ENCODE results near the gene SPATA13. TPM values are rescaled to one million over a fixed set of nuclear protein-coding genes. Genes with fewer than 3 reads are reported as not detected.
"Not testable (repeated sequence)": the region's sequence is repeated elsewhere in the genome, so short reads cannot be mapped to it uniquely, and the experiment has no call there.

The SPATA13 gene
- total and polyA plus RNA-seq, 10 donors: 12.0 to 185 (median 125) TPM

DNA sequence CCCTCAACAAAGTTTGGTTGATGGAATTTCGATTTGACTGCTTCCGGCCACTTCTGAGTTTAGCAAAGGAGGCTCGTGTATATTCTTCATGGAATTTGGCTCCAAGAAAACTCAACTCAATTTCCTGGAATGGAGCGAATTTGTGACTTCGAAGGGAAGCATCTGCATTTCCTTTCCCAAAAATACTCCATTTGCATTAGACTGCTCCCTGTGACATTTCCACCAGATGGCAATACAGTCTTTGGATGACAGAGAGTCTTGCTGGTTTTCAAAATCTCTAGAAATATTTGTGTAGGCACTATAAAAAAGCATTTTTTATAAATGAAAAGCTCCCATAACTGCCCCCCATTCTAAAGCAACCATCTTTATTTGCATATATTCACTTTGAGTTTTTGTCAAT is 152.9 kb downstream of the SPATA13 start:
- 29 to 41% (median 37%) methylated on average over 5 of the region's 5 CpGs for WGBS, 5 donors
- DNase-seq: no peak
- H3K27me3 ChIP-seq (replicated peaks in 1 of 7): no peaks in the 10 kb centered on the region
- intact Hi-C loops (cut with DNase I; ENCODE audit: low total_unique reads): no loop called here
- peak overlapping the region in 1 of 8 donors; percentile 1 for H3K27ac ChIP-seq
- H3K4me1 ChIP-seq: peaks cover 0 to 9% (median 0%) of the 10 kb centered on the region in 6 donors
- TF ChIP-seq POLR2AphosphoS5 (IDR thresholded peaks at IDR 0.05) (no peak), POLR2A (IDR thresholded peaks at IDR 0.05) (no peak)
- TF ChIP-seq, protein P1, sequence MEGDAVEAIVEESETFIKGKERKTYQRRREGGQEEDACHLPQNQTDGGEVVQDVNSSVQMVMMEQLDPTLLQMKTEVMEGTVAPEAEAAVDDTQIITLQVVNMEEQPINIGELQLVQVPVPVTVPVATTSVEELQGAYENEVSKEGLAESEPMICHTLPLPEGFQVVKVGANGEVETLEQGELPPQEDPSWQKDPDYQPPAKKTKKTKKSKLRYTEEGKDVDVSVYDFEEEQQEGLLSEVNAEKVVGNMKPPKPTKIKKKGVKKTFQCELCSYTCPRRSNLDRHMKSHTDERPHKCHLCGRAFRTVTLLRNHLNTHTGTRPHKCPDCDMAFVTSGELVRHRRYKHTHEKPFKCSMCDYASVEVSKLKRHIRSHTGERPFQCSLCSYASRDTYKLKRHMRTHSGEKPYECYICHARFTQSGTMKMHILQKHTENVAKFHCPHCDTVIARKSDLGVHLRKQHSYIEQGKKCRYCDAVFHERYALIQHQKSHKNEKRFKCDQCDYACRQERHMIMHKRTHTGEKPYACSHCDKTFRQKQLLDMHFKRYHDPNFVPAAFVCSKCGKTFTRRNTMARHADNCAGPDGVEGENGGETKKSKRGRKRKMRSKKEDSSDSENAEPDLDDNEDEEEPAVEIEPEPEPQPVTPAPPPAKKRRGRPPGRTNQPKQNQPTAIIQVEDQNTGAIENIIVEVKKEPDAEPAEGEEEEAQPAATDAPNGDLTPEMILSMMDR (IDR thresholded peaks at IDR 0.05 in 8 of 11, conservative IDR thresholded peaks at IDR 0.05 in 3 of 11): peak in 6 of 11 experiments; percentile 29 to 41 (median 33)
- H3K36me3 ChIP-seq: no peaks in the 10 kb centered on the region
- H3K4me3 ChIP-seq: no peak overlapping the region
- H3K9me3 ChIP-seq: no peaks in the 10 kb centered on the region

GRCh38 chr13:24317835-24318234 is 157.3 kb downstream of the SPATA13 start:
- DNase-seq; H3K27me3 ChIP-seq (replicated peaks in 1 of 7); H3K36me3 ChIP-seq; H3K4me1 ChIP-seq; H3K9me3 ChIP-seq; H3K4me3 ChIP-seq; intact Hi-C loops (cut with DNase I; ENCODE audit: low total_unique reads); H3K27ac ChIP-seq: not testable (repeated sequence)
- 85 to 97% (median 89%) methylated on average over 6 to 10 of the region's 10 CpGs for WGBS, 5 donors

DNA sequence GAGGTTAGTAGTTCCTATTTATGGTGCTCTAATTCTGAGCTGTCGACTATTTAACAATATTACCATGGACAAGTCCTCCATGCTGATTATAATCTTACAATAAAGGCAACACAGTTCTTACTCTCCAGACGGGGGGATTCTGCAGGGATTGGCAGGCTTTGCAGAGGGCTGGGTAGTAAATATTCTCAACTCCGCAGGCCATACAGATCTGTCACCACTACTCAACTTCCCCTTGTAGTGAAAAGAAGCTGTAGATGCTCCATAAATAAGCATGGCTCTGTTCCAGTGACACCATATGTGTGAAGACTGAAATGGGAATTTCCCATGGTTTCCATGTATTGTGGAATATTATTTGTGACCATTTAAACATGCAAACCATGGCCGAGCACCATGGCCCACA is 158.4 kb downstream of the SPATA13 start:
- H3K4me1 ChIP-seq; H3K27me3 ChIP-seq (replicated peaks in 1 of 7); H3K9me3 ChIP-seq; H3K27ac ChIP-seq; DNase-seq; intact Hi-C loops (cut with DNase I; ENCODE audit: low total_unique reads); H3K4me3 ChIP-seq; H3K36me3 ChIP-seq: not testable (repeated sequence)
- WGBS, 5 donors: 57 to 92% (median 77%) methylated on average over 4 of the region's 4 CpGs

GRCh38 chr13:24319641-24320040 is 159.1 kb downstream of the SPATA13 start:
- H3K4me3 ChIP-seq; H3K27ac ChIP-seq; DNase-seq; H3K4me1 ChIP-seq; H3K9me3 ChIP-seq; intact Hi-C loops (cut with DNase I; ENCODE audit: low total_unique reads); H3K27me3 ChIP-seq (replicated peaks in 1 of 7); H3K36me3 ChIP-seq: not testable (repeated sequence)
- 83 to 92% (median 86%) methylated on average over 6 of the region's 6 CpGs for WGBS, 5 donors

DNA sequence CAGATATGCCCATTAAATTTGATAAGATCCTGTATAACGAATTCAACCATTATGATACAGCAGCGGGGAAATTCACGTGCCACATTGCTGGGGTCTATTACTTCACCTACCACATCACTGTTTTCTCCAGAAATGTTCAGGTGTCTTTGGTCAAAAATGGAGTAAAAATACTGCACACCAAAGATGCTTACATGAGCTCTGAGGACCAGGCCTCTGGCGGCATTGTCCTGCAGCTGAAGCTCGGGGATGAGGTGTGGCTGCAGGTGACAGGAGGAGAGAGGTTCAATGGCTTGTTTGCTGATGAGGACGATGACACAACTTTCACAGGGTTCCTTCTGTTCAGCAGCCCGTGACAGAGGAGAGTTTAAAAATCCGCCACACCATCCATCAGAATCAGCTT is 160.9 kb downstream of the SPATA13 start:
- intact Hi-C loops (cut with DNase I; ENCODE audit: low total_unique reads); H3K36me3 ChIP-seq; DNase-seq; H3K27me3 ChIP-seq (replicated peaks in 1 of 7); H3K4me1 ChIP-seq; H3K27ac ChIP-seq; H3K4me3 ChIP-seq; H3K9me3 ChIP-seq: not testable (repeated sequence)
- WGBS, 5 donors: 89 to 96% (median 95%) methylated on average over 8 of the region's 8 CpGs

GRCh38 chr13:24322470-24322869 is 161.9 kb downstream of the SPATA13 start:
- H3K9me3 ChIP-seq; H3K27me3 ChIP-seq (replicated peaks in 1 of 7); H3K4me3 ChIP-seq; H3K4me1 ChIP-seq; H3K36me3 ChIP-seq; DNase-seq; H3K27ac ChIP-seq; intact Hi-C loops (cut with DNase I; ENCODE audit: low total_unique reads): not testable (repeated sequence)
- 76 to 93% (median 90%) methylated on average over 2 of the region's 2 CpGs for WGBS, 5 donors

DNA sequence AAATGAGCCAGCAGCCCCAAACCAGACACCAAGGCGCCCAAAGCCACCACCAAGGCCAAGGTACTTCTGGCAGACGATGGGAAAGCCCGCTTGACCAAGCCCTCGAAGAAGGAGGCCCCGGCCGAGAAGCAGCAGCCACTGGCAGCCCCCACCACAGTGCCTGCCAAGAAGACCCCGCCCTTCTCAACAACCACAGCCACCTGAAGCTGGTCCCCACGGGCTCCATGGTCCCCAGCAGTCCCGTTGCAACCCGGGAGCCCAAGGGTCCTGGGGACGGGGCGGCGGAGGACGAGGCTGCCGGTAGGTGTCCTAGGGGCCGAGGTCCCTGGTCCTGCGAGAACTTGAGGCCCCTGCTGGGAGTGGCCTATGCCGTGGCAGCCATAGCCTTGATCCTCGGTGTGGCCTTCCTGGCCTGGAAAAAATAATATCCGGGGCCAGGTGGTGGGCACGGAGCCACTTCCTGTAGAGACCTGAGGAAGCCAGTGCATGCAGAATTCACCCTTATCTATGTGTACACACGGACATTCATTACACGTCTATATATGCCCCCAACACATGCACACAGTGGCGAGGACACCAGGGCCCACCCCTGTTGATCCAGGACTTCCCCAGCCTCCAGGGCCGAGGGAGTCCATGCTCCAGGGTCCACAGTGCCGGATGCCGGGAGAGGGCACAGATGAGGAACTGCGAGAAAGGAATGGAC is 162.7 kb downstream of the SPATA13 start:
- intact Hi-C loops (cut with DNase I; ENCODE audit: low total_unique reads): no loop called here

More for the DNA sequence above, 162.7 kb downstream of the SPATA13 start:
- peak overlapping the region in 2 of 8 donors; percentile 26 to 49 for H3K27ac ChIP-seq
- H3K9me3 ChIP-seq: no peaks in the 10 kb centered on the region
- peak; percentile 32 to 42 (median 39) for TF ChIP-seq POLR2AphosphoS5 (IDR thresholded peaks at IDR 0.05)
- no peak for TF ChIP-seq POLR2A (IDR thresholded peaks at IDR 0.05)
- peaks cover 0 to 17% (median under 1%) of the 10 kb centered on the region in 7 donors for H3K27me3 ChIP-seq (replicated peaks in 1 of 7)
- no peak for DNase-seq
- peaks cover 0 to 3% (median 0%) of the 10 kb centered on the region in 6 donors for H3K4me1 ChIP-seq
- H3K36me3 ChIP-seq: no peaks in the 10 kb centered on the region
- 70 to 82% (median 80%) methylated on average over 19 to 28 of the region's 28 CpGs for WGBS, 5 donors
- no peak overlapping the region for H3K4me3 ChIP-seq
